Kidney (tissue), 22 donors: ENCODE data around the gene TLX2. TPM values are rescaled to one million over a fixed set of nuclear protein-coding genes. Genes with fewer than 3 reads are reported as not detected.
"Not testable (repeated sequence)": the region's sequence is repeated elsewhere in the genome, so short reads cannot be mapped to it uniquely, and the experiment has no call there.

Source experiments
- DNase-seq, 5 donors: peaks; one replicate each; pipeline ENCODE4 v3.0.0-alpha.2; 2013 to 2020
- FAIRE-seq: peaks from 2 replicates; lab custom pipeline; 2012; peaks lifted over from hg19 to GRCh38; lab: Jason Lieb, UNC
- H3K27ac ChIP-seq, 2 donors: one replicate each; pipeline ENCODE4 v1.7.0; 2013; ENCODE audit warnings: low read depth in 2 of 2, low read length in 2 of 2, inconsistent platforms in 1 of 2
- H3K27me3 ChIP-seq: one replicate; pipeline ENCODE4 v1.7.1; 2013; ENCODE audit warnings: low read length, inconsistent platforms; ENCODE audit not compliant: control insufficient read depth, insufficient read depth
- H3K36me3 ChIP-seq, 3 donors: one replicate each; pipeline versions ENCODE4 v1.7.0 to v1.7.1; 2013; ENCODE audit warnings: low read length in 3 of 3, control low read depth in 1 of 3, inconsistent platforms in 1 of 3; ENCODE audit not compliant: insufficient read depth in 3 of 3, control insufficient read depth in 2 of 3
- H3K4me1 ChIP-seq, 3 donors: one replicate each; pipeline versions ENCODE4 v1.7.0 to v1.7.1; 2013; ENCODE audit warnings: low read length in 3 of 3, inconsistent platforms in 1 of 3, low read depth in 1 of 3; ENCODE audit not compliant: control insufficient read depth in 2 of 3, insufficient read depth in 2 of 3
- H3K4me3 ChIP-seq, 3 donors: one replicate each; pipeline versions ENCODE4 v1.7.0 to v1.8.1; 2013; ENCODE audit warnings: low read length in 3 of 3, control low read depth in 1 of 3, inconsistent platforms in 1 of 3
- H3K9ac ChIP-seq, 3 donors: one replicate each; pipeline versions ENCODE4 v1.7.0 to v1.7.1; 2013; ENCODE audit warnings: low read length in 3 of 3, control low read depth in 1 of 3, inconsistent platforms in 1 of 3
- H3K9me3 ChIP-seq, 3 donors: one replicate each; pipeline versions ENCODE4 v1.7.0 to v1.7.1; 2013; ENCODE audit warnings: low read length in 3 of 3, control low read depth in 1 of 3, inconsistent platforms in 1 of 3; ENCODE audit not compliant: control insufficient read depth in 2 of 3, insufficient read depth in 1 of 3
- intact Hi-C: fragments of 100-400 bp; cut with DNase I; formaldehyde crosslinking; loops from one replicate; pipeline ENCODE4 v1.11.1; 2022
- long read RNA-seq, 10 donors: library from polyadenylated mRNA in 1 of 10; unstranded in 1 of 10; transcript quantifications; one replicate each; pipeline ENCODE4 v2.0.0 and lab custom pipeline, GENCODE V29; 2021 to 2026
- polyA plus RNA-seq: library from polyadenylated mRNA; stranded (reverse); fragments of 350-450 nt; fragmentation: Illumina TruSeq; extraction: RNeasy Lipid Tissue Mini Kit (QIAGEN cat#74804); gene quantifications from one replicate; pipeline ENCODE4 v1.2.3, GENCODE V29; 2014; ENCODE audit warnings: low read depth, low replicate concordance; ENCODE audit not compliant: insufficient read depth
- total RNA-seq: library from RNA; stranded (reverse); fragmentation: NEBNext Ultra II Directional; extraction: Animal tissue kit (Norgen Biotek cat#: 25700); gene quantifications from one replicate; pipeline ENCODE4 v1.2.1, GENCODE V29; 2021
- TF ChIP-seq, protein P1 (sequence below): IDR thresholded peaks from 3 replicates; pipeline ENCODE4 v1.5.1; 2012; ENCODE audit warnings: mild to moderate bottlenecking, moderate library complexity, borderline replicate concordance; ENCODE audit not compliant: insufficient read depth; ENCODE audit errors: extremely low read depth
- donor health status: control.
- donor health status: control.
- donor health status: control.
- donor health status: control.
- donor health status: control.
- donor health status: DM: yes; HTN: yes; CAD: no.
- donor health status: Normal renal cell carcinoma (clear cell type).

TLX2 gene
- not detected for total RNA-seq
- polyA plus RNA-seq, result not detected
- long read RNA-seq, donor 1, result 0 reads
- long read RNA-seq, donor 2, result 0 reads
- long read RNA-seq, donor 3, result 0 reads
- long read RNA-seq, donor 4, result 0 reads
- long read RNA-seq, donor 5, result 0 reads
- long read RNA-seq, donor 6, result 0 reads
- long read RNA-seq, donor 7, result 0 reads
- long read RNA-seq, donor 8, result 0 reads
- long read RNA-seq, donor 9, result 0 reads
- long read RNA-seq, donor 10, partial matches to known transcripts, result 105 of 137 reads
- long read RNA-seq, donor 10, other reads (novel, unspliced or antisense), result 32 of 137 reads

DNA sequence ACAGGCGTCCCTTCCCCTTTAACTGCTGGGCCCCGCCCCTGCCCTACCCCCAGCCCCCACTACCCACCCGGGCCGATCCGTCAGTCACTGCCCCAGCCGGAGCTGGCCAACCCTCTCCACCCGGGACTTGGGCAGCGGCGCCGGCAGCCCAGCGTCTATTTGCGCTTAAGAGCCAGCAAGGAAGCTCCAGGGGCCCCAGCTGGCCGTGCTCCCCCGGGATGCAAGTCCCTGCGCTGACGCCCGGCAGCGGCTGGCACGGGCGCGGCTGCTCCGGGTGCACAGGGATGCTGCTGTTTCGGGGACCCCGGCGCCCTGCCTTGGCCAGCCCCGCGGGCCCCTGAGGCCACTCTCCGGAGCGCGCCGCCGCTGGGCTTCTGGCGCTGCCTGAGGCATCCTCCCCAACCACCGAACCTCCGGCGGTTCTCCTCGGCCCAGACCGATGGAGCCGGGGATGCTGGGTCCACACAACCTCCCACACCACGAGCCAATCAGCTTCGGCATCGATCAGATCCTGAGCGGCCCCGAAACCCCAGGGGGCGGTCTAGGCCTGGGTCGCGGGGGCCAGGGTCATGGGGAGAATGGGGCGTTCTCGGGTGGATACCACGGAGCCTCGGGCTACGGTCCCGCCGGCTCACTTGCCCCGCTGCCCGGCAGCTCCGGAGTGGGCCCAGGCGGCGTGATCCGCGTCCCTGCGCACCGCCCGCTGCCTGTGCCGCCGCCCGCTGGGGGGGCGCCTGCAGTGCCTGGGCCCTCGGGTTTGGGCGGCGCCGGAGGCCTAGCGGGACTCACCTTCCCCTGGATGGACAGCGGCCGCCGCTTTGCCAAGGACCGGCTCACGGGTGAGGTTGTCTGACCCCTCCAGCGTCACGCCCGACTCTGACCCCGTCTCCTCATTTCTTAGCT is at the start of gene TLX2:
Gene TLX2 (plus strand): TSS at position 83 of the 903 bp plus-strand sequence. CDS start 357 bp downstream, at position 440.
- Histone ChIP-seq H3K4me1 (peaks cover 0 to 5% (median 0%) of the 10 kb centered on the region in 3 donors), H3K36me3 (no peaks in the 10 kb centered on the region), H3K27ac (no peak within 1 kb of the TSS), H3K9ac (no peak within 1 kb of the TSS), H3K9me3 (no peaks in the 10 kb centered on the region), H3K4me3 (no peak within 1 kb of the TSS), H3K27me3 (peaks cover 68% of the 10 kb centered on the region)
- TF ChIP-seq, protein P1, sequence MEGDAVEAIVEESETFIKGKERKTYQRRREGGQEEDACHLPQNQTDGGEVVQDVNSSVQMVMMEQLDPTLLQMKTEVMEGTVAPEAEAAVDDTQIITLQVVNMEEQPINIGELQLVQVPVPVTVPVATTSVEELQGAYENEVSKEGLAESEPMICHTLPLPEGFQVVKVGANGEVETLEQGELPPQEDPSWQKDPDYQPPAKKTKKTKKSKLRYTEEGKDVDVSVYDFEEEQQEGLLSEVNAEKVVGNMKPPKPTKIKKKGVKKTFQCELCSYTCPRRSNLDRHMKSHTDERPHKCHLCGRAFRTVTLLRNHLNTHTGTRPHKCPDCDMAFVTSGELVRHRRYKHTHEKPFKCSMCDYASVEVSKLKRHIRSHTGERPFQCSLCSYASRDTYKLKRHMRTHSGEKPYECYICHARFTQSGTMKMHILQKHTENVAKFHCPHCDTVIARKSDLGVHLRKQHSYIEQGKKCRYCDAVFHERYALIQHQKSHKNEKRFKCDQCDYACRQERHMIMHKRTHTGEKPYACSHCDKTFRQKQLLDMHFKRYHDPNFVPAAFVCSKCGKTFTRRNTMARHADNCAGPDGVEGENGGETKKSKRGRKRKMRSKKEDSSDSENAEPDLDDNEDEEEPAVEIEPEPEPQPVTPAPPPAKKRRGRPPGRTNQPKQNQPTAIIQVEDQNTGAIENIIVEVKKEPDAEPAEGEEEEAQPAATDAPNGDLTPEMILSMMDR, result no peak
- intact Hi-C loops, result no loop called here
- DNase-seq, result peak; percentile 35 to 83 (median 37)
- no peak for FAIRE-seq

DNA sequence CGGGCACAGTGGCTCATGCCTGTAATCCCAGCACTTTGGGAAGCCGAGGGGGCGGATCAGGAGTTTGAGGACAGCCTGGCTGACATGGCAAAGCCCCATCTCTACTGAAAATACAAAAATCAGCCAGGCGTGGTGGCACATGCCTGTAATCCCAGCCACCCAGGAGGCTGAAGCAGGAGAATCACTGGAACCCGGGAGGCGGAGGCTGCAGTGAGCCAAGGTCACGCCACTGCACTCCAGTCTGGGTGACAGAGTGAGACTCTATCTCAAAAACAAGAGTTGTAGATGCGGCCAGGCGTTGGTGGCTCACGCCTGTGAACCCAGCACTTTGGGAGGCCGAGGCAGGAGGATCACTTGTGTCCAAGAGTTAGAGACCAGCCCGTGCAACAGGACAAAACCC is 43.5 kb upstream of the TLX2 start:
- H3K9ac ChIP-seq, H3K27ac ChIP-seq, H3K4me1 ChIP-seq, intact Hi-C loops, H3K27me3 ChIP-seq, FAIRE-seq, H3K4me3 ChIP-seq, H3K9me3 ChIP-seq: not testable (repeated sequence)
- DNase-seq, result peak in 1 of 5 donors; percentile 65
- H3K36me3 ChIP-seq, result peaks cover 0 to 13% (median 9%) of the 10 kb centered on the region in 3 donors

DNA sequence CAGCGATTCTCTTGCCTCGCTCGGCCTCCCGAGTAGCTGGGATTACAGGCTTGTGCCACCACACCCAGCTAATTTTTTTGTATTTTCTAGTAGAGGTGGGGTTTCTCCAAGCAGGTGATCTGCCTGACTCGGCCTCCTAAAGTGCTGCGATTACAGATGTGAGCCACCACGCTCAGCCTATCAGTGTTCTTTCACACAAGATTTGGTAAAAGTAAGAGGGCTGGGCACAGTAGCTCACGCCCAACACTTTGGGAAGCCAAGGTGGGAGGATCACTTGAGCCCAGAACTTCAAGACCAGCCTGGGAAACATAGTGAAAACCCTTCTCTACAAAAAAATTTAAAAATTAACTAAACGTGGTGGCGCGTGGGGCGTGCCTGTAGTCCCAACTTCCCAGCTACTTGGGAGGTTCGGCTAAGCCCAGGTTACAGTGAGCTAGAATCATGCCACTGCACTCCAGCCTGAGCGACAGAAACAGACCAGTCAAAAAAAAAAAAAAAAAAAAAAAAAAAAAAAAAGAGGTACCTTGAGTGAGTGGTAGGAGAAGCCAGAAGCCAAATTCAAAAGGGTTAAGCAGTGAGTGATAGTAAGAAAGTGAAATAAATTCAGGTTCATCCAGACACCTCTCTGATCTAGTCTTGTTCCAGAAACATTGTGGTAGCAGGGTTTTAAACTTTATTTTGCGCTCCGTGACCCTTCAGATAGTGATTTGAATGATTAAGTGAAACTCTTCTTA is 42.8 kb upstream of the TLX2 start:
- Histone ChIP-seq H3K9ac (peak overlapping the region; percentile 68 to 98 (median 91)), H3K9me3 (no peaks in the 10 kb centered on the region), H3K4me1 (peaks cover 0 to 2% (median 0%) of the 10 kb centered on the region in 3 donors), H3K27ac (peak overlapping the region; percentile 80 to 94), H3K27me3 (no peaks in the 10 kb centered on the region), H3K36me3 (peaks cover 0 to 13% (median 9%) of the 10 kb centered on the region in 3 donors), H3K4me3 (peak overlapping the region; percentile 78 to 97 (median 96))
- TF ChIP-seq, protein P1, result no peak
- no peak for FAIRE-seq
- peak in 1 of 5 donors; percentile 32 for DNase-seq
- intact Hi-C loops, result no loop called here
